Nephron (organoid): ENCODE results near the gene DOK5.

Experiments
- H3K27ac Mint-ChIP-seq, 3 experiments: 2 replicates each; pipeline ENCODE4 v1.8.0; 2020; ENCODE audit warnings: mixed read lengths in 3 of 3, mild to moderate bottlenecking in 2 of 3, moderate library complexity in 1 of 3
- H3K27me3 Mint-ChIP-seq: 2 replicates; pipeline ENCODE4 v1.8.0; 2021; ENCODE audit warnings: low read depth, mild to moderate bottlenecking, moderate library complexity, mixed read lengths
- H3K36me3 Mint-ChIP-seq: 2 replicates; pipeline ENCODE4 v1.8.0; 2020; ENCODE audit warnings: low read depth, mixed read lengths
- H3K4me1 Mint-ChIP-seq: 2 replicates; pipeline ENCODE4 v1.8.0; 2020; ENCODE audit warnings: mixed read lengths
- H3K4me3 Mint-ChIP-seq, 3 experiments: 2 replicates each; pipeline ENCODE4 v1.8.0; 2020; ENCODE audit warnings: mild to moderate bottlenecking in 3 of 3, mixed read lengths in 3 of 3, moderate library complexity in 2 of 3
- H3K9me3 Mint-ChIP-seq: 2 replicates; pipeline ENCODE4 v1.8.0; 2020; ENCODE audit warnings: mixed read lengths
- CTCF ChIP-seq, 3 experiments: fragments of 200-600 bp; sonication (generic); IDR thresholded peaks; one replicate each; pipeline ENCODE4 v1.5.0; 2021; ENCODE audit warnings: antibody characterized with exemption in 3 of 3; ENCODE audit not compliant: unreplicated experiment in 3 of 3

DOK5 gene

GRCh38 chr20:54502179-54502578, 26.8 kb downstream of the DOK5 start:
- Mint-ChIP-seq H3K9me3 (no peaks in the 10 kb centered on the region), H3K27ac (no peak overlapping the region), H3K4me1 (peaks cover 10% of the 10 kb centered on the region), H3K27me3 (no peaks in the 10 kb centered on the region), H3K4me3 (no peak overlapping the region), H3K36me3 (no peaks in the 10 kb centered on the region)
- no peak for TF ChIP-seq CTCF (IDR thresholded peaks at IDR 0.05; ENCODE audit: unreplicated experiment in 3 of 3)

GRCh38 chr20:54506643-54507042, 31.2 kb downstream of the DOK5 start:
- Mint-ChIP-seq H3K27ac (no peak overlapping the region), H3K9me3 (no peaks in the 10 kb centered on the region), H3K4me3 (no peak overlapping the region), H3K4me1 (no peaks in the 10 kb centered on the region), H3K36me3 (no peaks in the 10 kb centered on the region), H3K27me3 (no peaks in the 10 kb centered on the region)
- TF ChIP-seq CTCF (IDR thresholded peaks at IDR 0.05; ENCODE audit: unreplicated experiment in 3 of 3), result no peak

DNA sequence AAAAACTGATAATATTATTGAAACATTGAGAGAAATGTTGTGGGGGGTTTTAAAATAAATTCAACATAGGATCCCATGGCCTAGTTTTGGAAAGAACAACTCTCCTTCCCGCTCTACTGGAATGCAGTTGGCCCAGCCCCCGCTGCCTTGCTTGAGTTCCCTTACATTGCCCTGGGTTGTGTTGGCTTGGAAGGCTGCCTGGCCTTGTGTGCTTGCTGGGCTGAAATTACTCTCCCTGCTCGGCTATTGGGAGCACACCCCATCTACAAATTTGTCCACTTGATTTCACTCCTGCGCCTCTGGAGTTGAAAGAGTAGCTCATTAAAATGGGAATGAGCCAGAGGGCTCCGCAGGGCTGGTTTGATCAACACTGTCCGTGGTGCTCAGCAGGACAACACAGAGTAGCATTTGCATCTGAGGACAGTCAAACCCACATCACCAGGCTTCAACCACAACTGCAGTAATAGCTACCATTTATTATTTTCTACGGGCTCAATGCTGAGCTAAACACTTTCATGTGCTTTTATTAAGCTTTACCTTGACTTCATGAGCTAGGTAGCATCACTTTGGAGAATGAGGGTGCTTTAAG, 35.2 kb downstream of the DOK5 start:
- Mint-ChIP-seq H3K4me3 (no peak overlapping the region), H3K27ac (peak overlapping the region in 1 of 3 experiments; percentile 82), H3K9me3 (peaks cover 2% of the 10 kb centered on the region), H3K27me3 (no peaks in the 10 kb centered on the region), H3K4me1 (peaks cover 6% of the 10 kb centered on the region), H3K36me3 (no peaks in the 10 kb centered on the region)
- TF ChIP-seq CTCF (IDR thresholded peaks at IDR 0.05; ENCODE audit: unreplicated experiment in 3 of 3), result no peak

GRCh38 chr20:54512694-54513093, 37.3 kb downstream of the DOK5 start:
- Mint-ChIP-seq H3K4me3 (no peak overlapping the region), H3K27ac (no peak overlapping the region), H3K9me3 (peaks cover 2% of the 10 kb centered on the region), H3K4me1 (peaks cover 6% of the 10 kb centered on the region), H3K27me3 (no peaks in the 10 kb centered on the region), H3K36me3 (no peaks in the 10 kb centered on the region)
- no peak for TF ChIP-seq CTCF (IDR thresholded peaks at IDR 0.05; ENCODE audit: unreplicated experiment in 3 of 3)

DNA sequence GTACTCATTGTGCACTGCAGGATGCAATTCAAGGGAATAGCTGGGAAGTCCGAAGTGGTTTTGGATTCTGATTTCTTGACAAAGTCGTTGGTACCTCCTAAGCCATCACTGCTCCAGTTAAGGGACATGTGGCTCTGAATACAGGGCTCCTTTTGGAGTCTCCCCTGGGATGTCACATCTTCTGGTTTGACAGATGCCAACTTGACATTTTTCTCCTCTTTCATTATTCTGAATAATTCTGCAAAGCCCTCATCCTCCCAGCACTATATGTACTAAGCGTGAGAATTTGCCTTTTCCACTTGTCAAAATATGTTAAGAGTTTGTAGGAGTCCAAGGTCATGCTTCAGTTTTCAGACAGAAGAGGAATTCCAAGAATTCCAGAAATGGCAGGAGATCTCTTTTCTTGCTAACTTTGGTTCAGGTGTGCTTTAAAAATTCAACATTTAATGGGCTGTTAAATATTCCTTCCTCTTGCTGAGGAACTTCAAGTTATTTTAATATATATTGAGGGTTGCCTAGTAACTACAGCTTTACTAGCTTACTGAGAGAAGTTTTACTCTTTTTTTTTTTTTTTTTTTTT, 38.7 kb downstream of the DOK5 start:
- no peak for TF ChIP-seq CTCF (IDR thresholded peaks at IDR 0.05; ENCODE audit: unreplicated experiment in 3 of 3)
- H3K9me3 Mint-ChIP-seq, result peaks cover 5% of the 10 kb centered on the region
- peak overlapping the region in 1 of 3 experiments; percentile 44 for H3K27ac Mint-ChIP-seq
- H3K27me3 Mint-ChIP-seq, result no peaks in the 10 kb centered on the region
- no peak overlapping the region for H3K4me3 Mint-ChIP-seq
- H3K4me1 Mint-ChIP-seq, result peaks cover 6% of the 10 kb centered on the region
- no peaks in the 10 kb centered on the region for H3K36me3 Mint-ChIP-seq
